GM21528 (cell line): ENCODE results near the gene RIC1.
"Not testable (repeated sequence)": the region's sequence is repeated elsewhere in the genome, so short reads cannot be mapped to it uniquely, and the experiment has no call there.

Experiments used
- ATAC-seq: cut with Tn5 transposase; IDR thresholded peaks from one replicate; pipeline ENCODE4 v1.9.1; 2021; ENCODE audit warnings: mild to moderate bottlenecking, moderate library complexity; ENCODE audit not compliant: unreplicated experiment, low FRiP score

Gene RIC1

DNA sequence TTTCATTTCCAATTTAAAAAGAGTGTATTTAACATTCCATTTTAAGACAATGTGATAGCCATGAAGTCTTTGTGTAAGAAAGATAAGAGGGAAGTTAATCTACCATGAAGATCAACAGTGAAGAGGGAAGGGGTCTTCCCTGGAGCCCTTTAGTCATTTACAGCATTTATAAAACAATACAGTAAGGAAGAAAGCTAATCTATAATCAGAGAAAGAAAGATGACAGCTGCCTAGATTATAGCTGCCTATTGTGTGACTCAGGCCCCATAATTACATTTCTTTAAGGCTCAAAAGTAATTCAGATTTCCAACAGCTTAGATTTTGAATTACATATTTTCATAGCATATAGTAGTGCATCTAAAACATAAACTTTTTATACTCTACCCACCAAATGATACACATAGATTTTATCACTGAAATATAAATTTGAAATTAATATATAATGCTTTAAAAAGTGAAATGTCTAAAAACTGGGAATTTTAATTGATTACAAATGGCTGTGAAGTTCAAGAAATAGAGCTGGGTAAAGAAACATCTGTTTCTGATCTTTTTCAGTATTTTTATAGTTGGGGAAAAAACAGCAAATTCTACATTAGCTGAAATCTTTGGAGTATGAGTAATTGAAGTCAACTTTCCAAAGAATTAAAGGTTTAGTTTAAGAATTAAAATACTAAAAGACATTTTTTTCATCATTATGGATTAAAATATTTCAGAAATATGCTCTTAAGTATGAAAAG is 89.6 kb downstream of the RIC1 start:
- ATAC-seq = no peak

DNA sequence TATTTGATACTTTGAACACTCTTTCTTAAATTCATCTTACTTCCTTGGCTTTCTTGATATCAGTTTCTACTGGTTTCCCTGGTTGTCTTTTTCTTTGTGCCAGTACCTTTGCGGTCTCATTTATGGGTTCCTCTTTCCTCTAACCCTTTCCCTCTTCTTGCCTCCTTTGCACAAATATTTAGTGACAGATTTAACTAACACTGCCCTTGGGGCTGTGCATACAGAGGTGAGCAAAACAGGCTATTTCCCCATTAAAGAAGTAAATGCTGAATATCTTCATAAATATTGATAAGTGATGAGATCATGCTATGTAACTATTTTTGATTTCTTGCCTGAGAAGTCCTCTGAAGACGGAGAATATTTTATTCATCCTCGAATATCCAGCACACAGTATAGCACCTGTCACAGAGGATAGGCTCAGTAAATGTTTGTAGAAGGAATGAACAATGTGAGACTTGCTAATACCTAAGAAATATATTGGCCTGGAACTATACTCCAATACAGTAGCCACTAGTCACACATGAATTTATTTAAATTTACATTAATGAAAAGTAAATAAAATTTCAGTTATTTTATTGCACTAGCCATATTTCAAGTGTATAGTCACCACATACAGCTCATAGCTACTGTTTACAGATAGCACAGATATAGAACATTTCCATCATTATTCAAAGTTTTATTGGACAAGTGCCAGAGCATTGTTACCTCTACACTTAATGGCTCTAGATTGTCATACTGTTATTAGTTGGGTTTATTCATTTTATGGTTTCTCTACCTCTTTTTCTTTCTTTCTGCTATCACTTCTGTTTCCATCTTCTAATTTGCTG is 90.4 kb downstream of the RIC1 start:
- no peak for ATAC-seq

DNA sequence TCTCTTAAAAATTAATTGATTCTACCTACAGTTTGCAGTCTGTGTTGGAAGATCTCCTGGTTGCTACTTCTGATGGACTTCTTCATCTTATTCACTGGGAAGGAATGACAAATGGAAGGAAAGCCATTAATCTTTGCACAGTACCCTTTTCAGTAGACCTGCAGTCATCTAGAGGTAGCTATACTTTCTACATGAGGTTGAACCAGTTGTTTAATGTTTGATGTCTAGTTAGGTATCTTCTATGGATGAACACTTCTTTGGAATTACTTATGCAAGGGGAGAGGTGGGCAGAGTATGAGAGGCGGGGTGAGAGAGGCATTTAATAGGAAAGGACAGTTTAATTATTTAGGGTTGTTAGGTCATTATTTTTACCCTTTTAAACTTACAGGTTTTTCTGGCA is 91.2 kb downstream of the RIC1 start:
- ATAC-seq = no peak

DNA sequence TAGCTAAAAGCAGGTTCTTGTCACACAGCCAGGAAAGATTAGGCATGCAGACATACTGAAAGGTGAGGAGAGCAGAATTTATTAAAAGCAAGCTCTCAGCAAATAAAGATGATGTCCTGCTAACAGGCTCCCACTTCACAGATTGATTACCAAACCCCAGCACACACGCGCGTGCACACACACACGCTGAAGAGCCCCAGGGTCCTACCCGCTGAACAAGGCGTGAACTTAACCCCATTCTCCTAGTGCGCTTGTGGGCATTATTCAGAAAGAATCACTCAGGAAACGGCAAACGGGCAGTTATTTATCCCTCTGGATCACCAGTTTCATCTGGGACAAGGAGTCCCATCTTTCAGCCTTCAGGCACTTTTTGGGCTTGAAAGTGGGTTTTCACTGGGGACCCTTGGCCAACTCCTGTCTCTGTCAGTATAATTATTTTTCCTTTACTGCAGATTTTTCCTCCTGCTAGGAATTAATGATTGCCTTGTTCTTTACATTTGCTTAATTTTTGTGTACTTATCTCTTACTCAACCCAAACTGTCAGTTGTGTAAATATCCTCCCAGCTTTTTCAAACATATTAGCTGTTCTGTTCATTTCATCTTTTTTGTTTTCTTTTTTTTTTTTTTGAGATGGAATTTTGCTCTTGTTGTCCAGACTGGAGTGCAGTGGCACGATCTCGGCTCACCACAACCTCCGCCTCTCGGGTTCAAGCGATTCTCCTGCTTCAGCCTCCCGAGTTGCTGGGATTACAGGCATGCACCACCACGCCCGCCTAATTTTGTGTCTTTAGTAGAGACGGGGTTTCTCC is 92.6 kb downstream of the RIC1 start:
- no peak for ATAC-seq

DNA sequence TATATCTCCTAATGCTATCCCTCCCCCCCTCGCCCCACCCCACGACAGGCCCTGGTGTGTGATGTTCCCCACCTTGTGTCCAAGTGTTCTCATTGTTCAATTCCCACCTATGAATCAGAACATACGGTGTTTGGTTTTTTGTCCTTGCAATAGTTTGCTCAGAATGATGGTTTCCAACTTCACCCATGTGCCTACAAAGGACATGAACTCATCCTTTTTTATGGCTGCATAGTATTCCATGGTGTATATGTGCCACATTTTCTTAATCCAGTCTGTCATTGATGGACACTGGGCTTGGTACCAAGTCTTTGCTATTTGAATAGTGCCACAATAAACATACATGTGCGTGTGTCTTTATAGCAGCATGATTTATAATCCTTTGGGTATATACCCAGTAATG is 93.8 kb downstream of the RIC1 start:
- not testable (repeated sequence) for ATAC-seq

DNA sequence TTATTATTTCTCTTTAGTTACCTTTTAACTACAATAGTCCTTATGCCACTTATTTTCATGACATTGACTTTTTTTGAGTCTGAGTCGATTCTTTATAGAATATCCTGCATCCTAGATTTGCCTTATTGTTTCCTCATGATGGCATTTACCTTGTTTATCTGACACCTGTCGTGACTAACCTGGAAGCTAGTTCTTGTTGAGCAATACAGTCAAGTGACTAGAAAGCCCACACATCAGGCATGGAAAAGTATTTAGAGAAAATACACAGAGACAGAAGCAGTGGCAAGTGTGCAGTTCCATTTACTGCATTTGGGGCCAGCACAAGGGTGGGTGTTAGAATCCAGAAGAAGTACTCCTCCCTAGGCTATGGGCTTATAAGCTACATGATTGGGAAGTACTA is 106.2 kb downstream of the RIC1 start:
- ATAC-seq = no peak

DNA sequence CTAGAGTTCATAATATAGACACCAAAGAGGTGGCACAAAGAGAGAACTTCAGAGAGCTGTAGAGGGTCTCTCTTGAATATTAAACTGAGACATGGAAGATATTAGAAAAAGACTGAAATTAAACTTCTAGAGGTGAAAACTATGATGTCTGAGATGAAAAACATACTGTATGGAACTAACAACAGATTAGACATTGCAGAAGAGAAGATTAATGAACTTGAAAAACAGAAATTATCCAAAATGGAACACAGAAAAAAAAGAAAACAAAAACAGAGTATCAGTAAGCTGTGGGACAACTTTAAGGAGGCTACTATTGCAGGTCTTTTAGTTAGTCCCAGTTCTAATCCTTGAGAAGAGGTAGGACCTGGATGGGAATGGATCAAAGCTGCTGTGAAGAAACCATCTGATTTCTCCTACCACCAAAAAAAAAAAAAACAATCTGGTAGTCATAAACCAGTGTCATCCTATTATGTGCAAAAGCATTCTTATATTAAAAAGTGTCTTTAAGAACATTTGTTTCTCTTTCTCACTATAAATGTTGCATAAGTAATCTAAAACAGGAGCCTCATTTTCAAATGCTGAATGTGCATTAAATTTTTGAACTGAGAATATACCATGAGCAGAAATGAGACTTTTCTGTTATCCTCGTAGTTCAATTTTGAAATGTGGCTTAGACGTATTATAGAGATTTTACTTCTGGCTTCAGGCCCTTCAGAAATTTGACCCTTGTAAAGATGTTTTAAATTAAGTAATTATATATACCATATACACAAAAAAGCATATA is 107.8 kb downstream of the RIC1 start:
- no peak for ATAC-seq

DNA sequence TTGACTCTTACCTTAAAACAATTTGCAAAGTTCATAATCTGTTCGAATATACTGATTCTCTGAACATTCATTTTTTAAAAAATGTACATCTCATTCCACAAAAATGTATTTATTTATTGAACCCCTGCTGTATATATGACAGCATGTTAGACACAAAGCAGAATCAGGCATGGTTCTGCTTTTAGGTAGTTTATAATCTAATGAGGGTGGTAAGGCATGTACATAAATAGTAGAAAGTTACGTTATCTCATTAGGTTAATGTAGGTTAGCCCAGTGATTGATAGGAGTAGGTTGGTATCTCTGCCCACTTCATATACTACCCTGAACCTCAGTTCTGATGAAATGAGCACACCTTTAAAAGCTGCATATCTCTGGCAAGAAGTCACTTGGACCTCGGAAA is 114.2 kb downstream of the RIC1 start:
- no peak for ATAC-seq

DNA sequence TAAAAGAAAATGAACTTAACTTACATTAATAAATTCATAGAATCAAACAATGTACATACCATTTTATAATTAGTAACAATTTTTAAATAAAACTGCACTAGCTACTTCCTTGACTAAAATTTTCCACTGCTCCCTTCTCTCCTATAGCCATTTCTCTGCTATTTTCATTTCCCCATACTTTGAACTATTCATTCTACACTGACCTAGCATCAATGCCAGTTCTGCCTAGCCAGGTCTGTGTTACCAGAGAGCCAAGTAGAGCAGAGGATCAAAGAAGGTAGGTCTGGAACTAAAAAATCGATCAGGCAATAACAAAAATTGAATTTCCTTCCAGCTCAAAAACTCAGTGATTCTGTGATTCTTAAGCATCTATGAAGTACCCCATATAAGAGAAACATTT is 119.5 kb downstream of the RIC1 start:
- no peak for ATAC-seq

DNA sequence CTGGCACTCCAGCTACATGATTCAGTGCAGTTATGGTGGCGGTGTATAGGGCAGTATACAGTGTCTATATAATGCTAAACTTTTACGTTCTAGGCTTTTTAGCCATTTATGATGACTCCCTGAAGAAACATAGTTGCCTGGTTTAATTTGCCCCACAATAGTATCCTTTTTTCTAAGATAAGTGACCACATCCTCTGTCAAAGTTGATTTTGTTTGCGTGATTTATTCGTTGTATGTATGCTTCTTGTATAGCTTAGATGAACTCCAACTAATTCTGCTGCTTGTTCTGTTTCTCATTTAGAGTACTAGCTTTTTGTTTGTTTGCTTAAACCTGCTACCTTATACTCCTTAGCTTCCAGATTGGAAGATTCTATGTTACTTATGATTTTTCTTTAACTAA is 120.4 kb downstream of the RIC1 start:
- ATAC-seq = no peak

DNA sequence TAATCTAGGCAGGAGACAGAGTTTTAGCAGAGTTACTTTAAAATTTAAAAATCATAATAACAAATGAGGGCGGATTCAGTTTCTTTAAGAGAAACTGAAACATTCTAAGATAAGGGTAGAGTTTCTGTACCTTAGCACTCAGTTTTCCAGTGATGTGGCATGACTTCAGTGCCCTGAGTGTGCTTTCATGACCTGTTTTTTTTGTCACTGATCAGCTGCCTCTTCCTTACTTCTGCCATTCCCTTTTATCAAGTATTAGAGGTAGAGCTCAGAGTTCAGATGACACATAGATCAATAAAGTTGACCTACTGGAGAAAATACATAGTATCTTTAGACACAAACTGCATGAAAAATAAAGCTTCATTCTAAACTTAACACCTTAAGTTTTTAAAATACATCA is 121.7 kb downstream of the RIC1 start:
- ATAC-seq = no peak

DNA sequence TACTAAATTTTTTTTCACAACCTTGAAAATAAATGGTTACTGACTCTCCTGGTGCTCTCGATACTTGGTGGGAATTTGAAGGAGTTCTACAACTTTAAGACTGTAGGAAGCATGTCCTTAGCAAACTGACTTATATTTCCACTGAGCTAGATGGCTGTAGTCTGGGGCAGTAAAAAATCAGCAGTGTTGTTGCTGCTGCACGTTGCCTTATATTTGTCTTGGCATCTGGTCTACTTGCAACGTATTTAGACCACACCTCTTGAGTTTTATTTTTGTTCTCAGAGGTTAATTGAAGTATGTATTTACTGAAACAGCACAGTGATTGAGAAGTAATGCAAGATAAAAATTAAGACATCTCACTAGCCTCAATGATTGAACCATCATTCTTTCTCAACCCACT is 127.7 kb downstream of the RIC1 start:
- no peak for ATAC-seq

DNA sequence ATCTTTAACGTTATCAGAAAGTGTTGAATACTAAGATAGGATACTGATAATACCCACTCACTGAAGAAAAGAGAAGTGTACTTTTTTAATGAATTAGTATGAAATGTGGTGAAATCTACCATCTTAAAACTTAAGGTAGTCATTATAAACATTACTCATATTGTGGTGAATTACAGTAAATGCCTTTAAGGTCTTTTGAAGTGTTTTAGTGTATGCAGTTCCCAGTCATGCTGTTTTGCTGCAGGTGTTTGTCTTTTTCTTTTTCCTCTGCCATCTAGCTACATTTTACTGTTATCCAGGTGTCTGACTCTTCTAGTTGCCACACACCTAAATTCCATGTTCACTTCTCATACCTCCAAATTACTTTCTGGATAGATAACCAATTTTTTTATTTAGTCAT is 131.4 kb downstream of the RIC1 start:
- no peak for ATAC-seq

DNA sequence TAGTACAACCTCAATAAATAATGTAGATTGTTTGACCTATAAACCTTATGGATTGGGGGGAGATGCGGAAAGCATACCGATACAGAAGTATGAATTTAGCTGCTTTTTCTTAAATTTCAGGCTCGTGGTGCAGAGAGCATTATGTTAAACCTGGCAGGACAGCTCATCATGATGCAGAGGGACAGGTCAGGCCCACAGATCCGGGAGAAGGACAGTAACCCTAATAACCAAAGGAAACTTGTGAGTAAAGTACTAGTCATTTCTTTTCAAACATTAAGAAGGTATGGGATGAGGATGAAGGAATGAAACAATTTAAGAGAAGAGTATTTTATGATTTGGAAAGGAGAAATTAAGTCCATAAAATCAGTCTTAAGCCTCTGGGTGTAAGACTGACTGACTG is 133.5 kb downstream of the RIC1 start:
- no peak for ATAC-seq

DNA sequence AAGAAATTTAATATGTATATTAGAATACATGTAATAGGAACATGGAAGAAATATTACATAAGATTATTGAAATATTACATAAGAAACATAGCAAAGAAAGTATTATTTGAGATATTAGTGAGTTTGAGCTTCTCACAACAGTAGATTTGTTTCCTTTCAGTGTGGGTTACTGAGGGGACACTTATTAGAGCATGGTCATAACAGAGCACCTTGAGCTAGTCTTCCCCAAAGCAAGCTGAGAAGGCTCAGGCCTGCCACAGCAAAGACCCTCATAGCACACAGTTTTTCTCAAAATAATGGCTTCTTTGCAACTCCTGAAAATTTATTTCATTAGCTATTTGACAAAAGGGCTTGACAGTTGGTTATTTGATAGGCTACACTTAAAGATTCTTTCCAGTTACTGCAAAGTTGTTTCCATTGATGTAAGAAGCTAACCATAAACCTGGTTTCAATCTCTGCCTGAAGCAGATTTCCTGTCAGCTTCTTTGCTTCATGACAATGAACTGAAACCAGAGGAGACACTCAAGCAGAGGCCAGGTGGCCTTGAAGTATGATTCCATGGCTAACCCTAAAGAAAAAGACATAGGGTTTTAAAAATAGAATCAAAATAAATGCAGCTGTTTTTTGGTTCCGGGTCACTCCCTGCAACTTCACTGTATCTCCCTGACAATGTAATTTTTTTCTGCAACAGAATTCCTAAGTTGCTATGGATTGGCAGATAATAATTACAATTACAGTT is 135.4 kb downstream of the RIC1 start:
- peak; percentile 88 for ATAC-seq

DNA sequence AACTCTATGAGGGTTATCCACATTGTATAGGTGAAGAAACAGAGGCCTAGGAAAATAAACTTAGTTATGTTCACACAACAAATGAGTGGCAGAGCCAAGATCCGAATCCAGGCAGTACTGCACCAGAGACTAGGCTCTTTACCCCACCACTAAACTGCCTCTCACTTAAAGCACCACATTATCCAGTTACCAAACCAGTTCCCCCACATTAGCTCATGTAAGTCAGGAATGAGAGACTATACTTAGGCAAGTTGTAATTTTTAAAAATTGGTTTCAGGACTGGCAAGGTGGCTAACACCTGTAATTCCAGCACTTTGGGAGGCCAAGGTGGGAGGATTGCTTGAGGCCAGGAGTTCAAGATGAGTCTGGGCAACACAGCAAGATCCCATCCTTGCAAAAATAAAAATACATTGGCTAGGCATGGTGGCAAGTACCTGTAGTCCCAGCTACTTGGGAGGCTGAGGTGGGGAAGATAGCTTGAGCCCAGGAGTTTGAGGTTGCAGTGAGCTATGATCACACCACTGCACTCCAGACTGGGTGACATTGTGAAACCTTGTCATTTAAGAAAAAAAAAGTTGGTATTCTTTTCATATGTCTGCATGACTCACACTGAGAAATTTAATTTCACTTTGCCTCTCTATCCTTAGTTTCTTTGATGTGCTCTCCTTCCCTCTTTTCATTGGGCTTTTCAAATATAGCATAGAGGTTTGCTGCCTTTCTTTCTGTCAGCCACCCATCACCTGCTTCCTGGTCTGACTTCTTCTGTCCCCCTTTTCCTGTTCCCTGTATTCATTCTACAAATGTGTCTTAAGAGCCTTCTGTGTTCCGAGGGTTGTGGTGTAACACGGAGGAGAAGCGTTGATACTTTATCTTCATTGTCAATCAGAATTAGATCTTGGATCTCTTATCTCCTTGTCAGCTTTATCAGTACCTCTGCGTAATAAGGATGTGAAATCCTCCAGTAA is 139.3 kb downstream of the RIC1 start:
- no peak for ATAC-seq

DNA sequence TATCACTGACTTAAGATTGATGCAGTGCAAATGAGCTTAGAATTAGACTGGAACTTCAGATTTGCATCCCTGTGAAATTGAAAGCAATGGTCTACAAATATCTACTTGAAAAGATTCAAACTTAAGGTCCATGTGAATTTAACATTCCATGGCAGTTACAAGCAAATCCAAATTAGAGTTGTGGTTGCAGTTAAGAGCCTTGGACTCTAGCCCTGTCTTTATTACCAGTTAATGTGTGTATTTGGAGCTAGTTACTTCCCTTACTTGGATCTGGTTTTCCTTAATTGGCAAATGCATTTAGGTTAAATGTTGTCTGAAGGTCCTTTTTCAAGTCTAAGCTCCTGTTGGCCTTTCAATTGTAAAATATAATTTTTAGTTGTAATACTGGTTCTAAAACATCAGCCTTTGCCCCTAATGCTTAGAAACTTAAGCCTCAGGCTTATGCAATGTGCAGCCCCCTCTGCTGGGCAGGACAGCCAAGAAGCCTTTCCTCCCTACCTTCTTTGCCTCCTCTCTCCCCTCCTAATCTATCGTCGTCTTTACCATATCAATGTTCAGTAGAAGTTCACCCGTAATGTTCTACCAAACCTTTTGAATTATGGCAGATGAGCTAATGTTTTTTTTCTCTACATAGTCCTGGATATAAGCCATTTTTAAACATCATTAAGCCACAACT is 144.6 kb downstream of the RIC1 start:
- no peak for ATAC-seq

DNA sequence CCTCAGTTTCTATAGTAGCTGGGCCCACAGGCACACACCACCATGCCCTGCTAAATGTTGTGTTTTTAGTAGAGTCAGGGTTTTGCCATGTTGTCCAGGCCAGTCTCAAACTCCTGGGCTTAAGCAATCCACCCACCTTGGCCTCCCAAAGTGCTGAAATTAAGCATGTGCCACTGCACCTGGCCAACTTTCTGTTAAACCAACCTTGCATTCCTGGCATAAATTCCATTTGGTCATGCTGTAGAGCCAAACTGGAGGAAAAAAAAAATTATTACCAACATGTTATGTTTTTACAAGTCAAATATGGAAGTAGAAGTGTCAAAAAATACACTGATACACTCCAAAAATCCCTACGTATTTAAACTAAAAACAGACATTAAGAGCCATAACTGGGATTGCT is 149.9 kb downstream of the RIC1 start:
- ATAC-seq = no peak
